HFFc6 (cell line): Measurements from ENCODE around the gene FBXL20. TPM values are rescaled to one million over a fixed set of nuclear protein-coding genes. Genes with fewer than 3 reads are reported as not detected.

ENCODE experiments used
- DNase-seq: peaks from one replicate; pipeline ENCODE4 v3.0.0-alpha.2; 2018
- H3K27ac Mint-ChIP-seq: 2 replicates; pipeline ENCODE4 v1.8.0; 2020; ENCODE audit warnings: mild to moderate bottlenecking, mixed read lengths
- H3K27me3 Mint-ChIP-seq: 2 replicates; pipeline ENCODE4 v1.8.0; 2021; ENCODE audit warnings: mild to moderate bottlenecking, moderate library complexity, mixed read lengths; ENCODE audit not compliant: insufficient read depth
- H3K36me3 Mint-ChIP-seq: 2 replicates; pipeline ENCODE4 v1.8.0; 2021; ENCODE audit warnings: low read depth, mixed read lengths
- H3K4me1 Mint-ChIP-seq: 2 replicates; pipeline ENCODE4 v1.8.0; 2020; ENCODE audit warnings: low read depth, mixed read lengths
- H3K4me3 Mint-ChIP-seq: 2 replicates; pipeline ENCODE4 v1.8.0; 2020; ENCODE audit warnings: mild to moderate bottlenecking, moderate library complexity, mixed read lengths
- H3K9me3 Mint-ChIP-seq: 2 replicates; pipeline ENCODE4 v1.8.0; 2020; ENCODE audit warnings: mild to moderate bottlenecking, mixed read lengths
- CTCF ChIP-seq: fragments of 200-600 bp; sonication (generic); IDR thresholded peaks from 2 replicates; pipeline ENCODE4 v1.5.0; 2021; ENCODE audit warnings: antibody characterized with exemption, mild to moderate bottlenecking
- total RNA-seq, 6 experiments: library from RNA; stranded (reverse); fragmentation: NEBNext Ultra II Directional; extraction: Animal tissue kit (Norgen Biotek cat#: 25700); gene quantifications; 2 replicates in 1 of 6; 3 replicates in 5 of 6; pipeline ENCODE4 v1.2.3, GENCODE V29; 2021

FBXL20 gene
- total RNA-seq, 6 experiments from 2014 or later: 13.4 to 19.5 (median 15.7) TPM

- no peak for TF ChIP-seq CTCF
- peaks cover 2% of the 10 kb centered on the region; the same call in 1 of the 2 replicates for H3K27me3 Mint-ChIP-seq
- H3K9me3 Mint-ChIP-seq: no peaks in the 10 kb centered on the region
- H3K4me1 Mint-ChIP-seq: peaks cover 6% of the 10 kb centered on the region
- DNase-seq: no peak
- H3K27ac Mint-ChIP-seq: no peak overlapping the region
- H3K4me3 Mint-ChIP-seq: no peak overlapping the region
- peaks cover 4% of the 10 kb centered on the region; the same call in 1 of the 2 replicates for H3K36me3 Mint-ChIP-seq
Observed at GRCh38 chr17:39276113-39276512, 125.3 kb downstream of the FBXL20 start.

- Mint-ChIP-seq H3K36me3 (0 out of 2 replicates have a peak, but pooled peaks cover 5% of the 10 kb centered on the region), H3K27ac (no peak overlapping the region), H3K27me3 (no peaks in the 10 kb centered on the region), H3K4me3 (no peak overlapping the region), H3K4me1 (peaks cover 5% of the 10 kb centered on the region; the same call in 1 of the 2 replicates), H3K9me3 (no peaks in the 10 kb centered on the region)
- TF ChIP-seq CTCF: no peak
- DNase-seq: no peak
Observed at GRCh38 chr17:39271546-39271945, 129.9 kb downstream of the FBXL20 start.

- peak; percentile 79 for TF ChIP-seq CTCF
- H3K9me3 Mint-ChIP-seq: no peaks in the 10 kb centered on the region
- H3K4me3 Mint-ChIP-seq: no peak overlapping the region
- no peaks in the 10 kb centered on the region for H3K27me3 Mint-ChIP-seq
- 0 out of 2 replicates have a peak, but pooled peaks cover 5% of the 10 kb centered on the region for H3K36me3 Mint-ChIP-seq
- H3K27ac Mint-ChIP-seq: no peak overlapping the region
- DNase-seq: peak; percentile 61
- H3K4me1 Mint-ChIP-seq: peaks cover 5% of the 10 kb centered on the region; the same call in 1 of the 2 replicates
Observed at GRCh38 chr17:39270923-39271322, 130.5 kb downstream of the FBXL20 start.

GRCh38 chr17:39264119-39264518 lies 137.3 kb downstream of the FBXL20 start:
- H3K4me3 Mint-ChIP-seq: no peak overlapping the region
- no peaks in the 10 kb centered on the region for H3K4me1 Mint-ChIP-seq
- peaks cover 1% of the 10 kb centered on the region; the same call in 1 of the 2 replicates for H3K27me3 Mint-ChIP-seq
- H3K36me3 Mint-ChIP-seq: peaks cover 14% of the 10 kb centered on the region
- no peak for DNase-seq
- TF ChIP-seq CTCF: no peak
- H3K9me3 Mint-ChIP-seq: no peaks in the 10 kb centered on the region
- no peak overlapping the region for H3K27ac Mint-ChIP-seq

GRCh38 chr17:39261286-39261685 lies 140.1 kb downstream of the FBXL20 start:
- H3K9me3 Mint-ChIP-seq: no peaks in the 10 kb centered on the region
- H3K36me3 Mint-ChIP-seq: peaks cover 9% of the 10 kb centered on the region
- TF ChIP-seq CTCF: peak; percentile 50
- H3K27ac Mint-ChIP-seq: no peak overlapping the region
- no peak overlapping the region for H3K4me3 Mint-ChIP-seq
- DNase-seq: no peak
- peaks cover 1% of the 10 kb centered on the region; the same call in 1 of the 2 replicates for H3K27me3 Mint-ChIP-seq
- H3K4me1 Mint-ChIP-seq: peaks cover 7% of the 10 kb centered on the region
